Left forelimb (tissue), 1 donor: ENCODE results near the gene MSH6.
A peak's percentile ranks its signal among the peaks of the same experiment; 100 is the strongest.

Source experiments
- DNase-seq: peaks from one replicate; pipeline ENCODE4 v3.0.0-alpha.2; 2018; ENCODE audit warnings: low spot score

MSH6 gene, protein sequence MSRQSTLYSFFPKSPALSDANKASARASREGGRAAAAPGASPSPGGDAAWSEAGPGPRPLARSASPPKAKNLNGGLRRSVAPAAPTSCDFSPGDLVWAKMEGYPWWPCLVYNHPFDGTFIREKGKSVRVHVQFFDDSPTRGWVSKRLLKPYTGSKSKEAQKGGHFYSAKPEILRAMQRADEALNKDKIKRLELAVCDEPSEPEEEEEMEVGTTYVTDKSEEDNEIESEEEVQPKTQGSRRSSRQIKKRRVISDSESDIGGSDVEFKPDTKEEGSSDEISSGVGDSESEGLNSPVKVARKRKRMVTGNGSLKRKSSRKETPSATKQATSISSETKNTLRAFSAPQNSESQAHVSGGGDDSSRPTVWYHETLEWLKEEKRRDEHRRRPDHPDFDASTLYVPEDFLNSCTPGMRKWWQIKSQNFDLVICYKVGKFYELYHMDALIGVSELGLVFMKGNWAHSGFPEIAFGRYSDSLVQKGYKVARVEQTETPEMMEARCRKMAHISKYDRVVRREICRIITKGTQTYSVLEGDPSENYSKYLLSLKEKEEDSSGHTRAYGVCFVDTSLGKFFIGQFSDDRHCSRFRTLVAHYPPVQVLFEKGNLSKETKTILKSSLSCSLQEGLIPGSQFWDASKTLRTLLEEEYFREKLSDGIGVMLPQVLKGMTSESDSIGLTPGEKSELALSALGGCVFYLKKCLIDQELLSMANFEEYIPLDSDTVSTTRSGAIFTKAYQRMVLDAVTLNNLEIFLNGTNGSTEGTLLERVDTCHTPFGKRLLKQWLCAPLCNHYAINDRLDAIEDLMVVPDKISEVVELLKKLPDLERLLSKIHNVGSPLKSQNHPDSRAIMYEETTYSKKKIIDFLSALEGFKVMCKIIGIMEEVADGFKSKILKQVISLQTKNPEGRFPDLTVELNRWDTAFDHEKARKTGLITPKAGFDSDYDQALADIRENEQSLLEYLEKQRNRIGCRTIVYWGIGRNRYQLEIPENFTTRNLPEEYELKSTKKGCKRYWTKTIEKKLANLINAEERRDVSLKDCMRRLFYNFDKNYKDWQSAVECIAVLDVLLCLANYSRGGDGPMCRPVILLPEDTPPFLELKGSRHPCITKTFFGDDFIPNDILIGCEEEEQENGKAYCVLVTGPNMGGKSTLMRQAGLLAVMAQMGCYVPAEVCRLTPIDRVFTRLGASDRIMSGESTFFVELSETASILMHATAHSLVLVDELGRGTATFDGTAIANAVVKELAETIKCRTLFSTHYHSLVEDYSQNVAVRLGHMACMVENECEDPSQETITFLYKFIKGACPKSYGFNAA (N-terminal part only)

DNA sequence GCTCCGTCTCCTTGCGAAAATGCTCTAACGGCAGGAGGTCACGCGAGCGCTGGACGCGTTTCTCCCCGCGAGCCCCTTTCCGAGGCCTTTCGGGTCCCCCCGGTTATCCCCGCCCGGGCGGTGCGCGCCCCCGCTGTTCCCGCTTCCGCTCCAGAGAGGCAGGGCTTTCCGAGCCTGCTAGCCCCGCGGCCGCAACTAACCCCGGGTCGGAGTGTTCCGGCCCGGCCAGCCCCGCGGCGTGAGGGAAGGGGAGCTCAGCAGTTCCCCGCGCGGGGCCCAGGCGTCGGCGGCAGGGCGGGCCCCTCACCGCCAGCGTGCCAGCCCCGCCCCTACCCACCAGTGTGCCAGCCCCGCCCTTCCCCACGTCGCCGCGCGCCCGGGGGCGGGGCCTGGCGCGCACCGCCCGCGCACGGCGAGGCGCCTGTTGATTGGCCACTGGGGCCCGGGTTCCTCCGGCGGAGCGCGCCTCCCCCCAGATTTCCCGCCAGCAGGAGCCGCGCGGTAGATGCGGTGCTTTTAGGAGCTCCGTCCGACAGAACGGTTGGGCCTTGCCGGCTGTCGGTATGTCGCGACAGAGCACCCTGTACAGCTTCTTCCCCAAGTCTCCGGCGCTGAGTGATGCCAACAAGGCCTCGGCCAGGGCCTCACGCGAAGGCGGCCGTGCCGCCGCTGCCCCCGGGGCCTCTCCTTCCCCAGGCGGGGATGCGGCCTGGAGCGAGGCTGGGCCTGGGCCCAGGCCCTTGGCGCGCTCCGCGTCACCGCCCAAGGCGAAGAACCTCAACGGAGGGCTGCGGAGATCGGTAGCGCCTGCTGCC lies at the start of gene MSH6:
Gene MSH6, plus strand, starts transcription at position 475 of the 815 bp plus-strand sequence. Its CDS starts 89 bp downstream, at position 564.
- peak; percentile 93 for DNase-seq

DNA sequence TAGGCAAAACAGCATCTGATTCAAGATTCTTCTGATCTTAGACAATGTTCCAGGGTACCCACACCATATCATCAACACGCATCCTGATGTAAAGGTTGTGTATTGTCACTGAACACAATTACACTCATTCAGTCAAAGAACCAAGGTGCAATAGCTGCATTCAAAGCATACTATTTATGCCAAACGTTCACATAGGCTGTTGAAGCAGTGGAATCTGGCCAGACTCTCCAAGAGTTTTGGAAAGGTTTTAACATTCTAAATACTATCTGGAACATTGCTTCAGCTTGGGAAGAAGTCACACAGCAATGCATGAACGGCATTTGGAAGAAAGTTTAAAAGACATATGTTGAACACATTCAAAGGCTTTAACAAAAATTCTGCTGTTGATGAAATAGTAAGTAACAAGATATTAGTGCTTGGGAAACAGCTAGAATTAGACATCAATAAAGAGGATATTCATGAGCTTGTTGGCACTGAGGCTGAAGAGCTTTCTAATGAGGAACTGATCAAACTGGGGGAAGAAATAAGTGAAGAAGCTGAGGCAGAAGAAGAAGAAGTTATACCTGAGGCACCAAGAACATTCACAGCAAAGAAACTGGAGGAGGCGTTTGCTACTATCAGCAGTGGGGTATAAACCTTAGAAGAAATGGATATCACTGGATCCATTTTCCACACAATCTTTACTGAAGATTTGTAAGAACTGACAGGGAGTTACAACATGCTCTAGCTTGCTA lies 47.6 kb upstream of the MSH6 start:
- no peak for DNase-seq

DNA sequence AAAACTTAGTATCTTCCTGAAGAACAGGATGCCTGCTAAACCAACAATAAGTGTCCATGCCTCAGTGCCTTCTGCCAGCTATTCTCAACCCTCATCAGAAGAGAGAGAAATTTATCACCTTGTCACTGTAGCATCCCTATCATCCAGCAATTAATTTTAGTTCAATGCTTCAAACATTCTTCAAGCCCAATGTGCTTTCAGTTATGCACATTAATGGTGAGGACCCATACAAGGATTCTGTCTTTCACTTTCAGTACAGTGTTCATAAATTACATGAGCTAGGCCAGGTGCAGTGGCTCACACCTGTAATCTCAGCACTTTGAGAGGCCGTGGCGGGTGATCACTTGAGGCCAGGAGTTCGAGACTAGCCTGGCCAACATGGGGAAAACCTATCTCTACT lies 47.0 kb upstream of the MSH6 start:
- DNase-seq = no peak

DNA sequence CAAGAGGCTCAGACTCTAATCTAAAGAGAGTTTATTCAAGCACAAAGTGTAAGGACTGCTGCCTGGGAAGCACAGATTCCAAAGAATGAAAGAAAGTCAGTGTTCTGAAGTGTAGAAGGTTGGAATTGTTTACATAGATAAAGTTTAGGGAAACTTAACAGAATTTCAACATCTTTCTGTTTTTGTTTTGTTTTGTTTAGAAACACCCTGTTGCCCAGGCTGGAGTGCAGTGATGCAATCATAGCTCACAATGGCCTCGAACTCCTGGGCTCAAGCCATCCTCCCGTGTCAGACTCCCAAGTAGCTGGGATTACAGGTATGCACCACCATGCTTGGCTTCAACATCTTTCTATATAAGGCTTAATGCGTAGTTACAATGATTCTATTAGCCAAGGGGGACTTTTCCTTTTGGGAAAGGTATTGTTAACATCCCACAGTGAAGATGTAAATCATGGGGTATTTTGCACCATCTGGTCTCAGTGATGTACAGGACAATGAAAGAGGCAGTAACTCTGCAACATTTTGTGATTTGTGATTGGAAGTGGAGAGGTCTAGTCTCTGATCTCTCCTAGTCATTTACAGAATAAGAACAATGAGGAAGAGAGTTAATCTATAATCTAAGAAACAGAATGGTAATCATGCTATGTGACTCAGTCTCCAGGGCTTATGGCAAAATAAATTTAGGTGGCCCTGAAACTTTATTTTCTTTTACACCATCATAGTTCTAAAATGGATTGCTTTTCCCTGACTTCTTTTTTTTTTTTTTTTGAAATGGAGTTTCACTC lies 45.6 kb upstream of the MSH6 start:
- no peak for DNase-seq

DNA sequence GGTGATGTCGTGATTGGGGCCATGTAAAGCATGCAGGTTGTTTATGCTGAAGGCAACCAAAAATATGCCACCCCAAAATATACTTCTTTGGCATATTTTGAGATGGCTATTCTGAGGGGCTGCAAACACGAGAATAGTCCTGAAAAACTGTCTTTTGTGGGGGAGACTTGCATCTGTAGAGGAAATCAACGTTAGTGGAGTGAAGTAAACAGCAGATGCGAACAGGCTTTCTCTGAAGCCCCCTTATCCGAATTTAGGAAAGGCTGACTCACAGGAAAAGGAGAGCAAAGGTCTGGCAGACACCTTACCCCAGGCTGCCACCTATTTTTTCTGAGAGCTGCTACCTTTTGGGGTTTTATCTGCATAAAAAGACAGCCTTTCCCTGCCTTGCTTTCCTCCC lies 44.6 kb upstream of the MSH6 start:
- DNase-seq = no peak

DNA sequence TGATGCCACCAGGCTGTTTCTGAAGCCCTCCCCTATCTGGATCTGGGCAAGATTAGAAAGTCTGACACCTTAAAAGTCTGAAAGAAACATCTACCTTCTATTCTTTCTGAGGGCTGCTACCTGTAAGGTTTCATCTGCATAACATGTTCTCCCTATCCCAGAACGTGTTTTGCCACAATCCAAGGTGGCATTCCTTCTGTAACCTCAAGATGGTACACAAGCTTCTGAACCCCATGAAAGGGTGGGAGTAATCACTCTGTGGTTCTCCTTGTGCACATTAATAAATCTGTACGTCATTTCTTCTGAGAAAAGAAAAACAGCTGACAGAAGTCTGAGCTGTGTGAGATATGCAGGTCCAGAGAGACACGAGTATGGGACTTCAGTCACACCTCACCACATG lies 41.8 kb upstream of the MSH6 start:
- DNase-seq = no peak

DNA sequence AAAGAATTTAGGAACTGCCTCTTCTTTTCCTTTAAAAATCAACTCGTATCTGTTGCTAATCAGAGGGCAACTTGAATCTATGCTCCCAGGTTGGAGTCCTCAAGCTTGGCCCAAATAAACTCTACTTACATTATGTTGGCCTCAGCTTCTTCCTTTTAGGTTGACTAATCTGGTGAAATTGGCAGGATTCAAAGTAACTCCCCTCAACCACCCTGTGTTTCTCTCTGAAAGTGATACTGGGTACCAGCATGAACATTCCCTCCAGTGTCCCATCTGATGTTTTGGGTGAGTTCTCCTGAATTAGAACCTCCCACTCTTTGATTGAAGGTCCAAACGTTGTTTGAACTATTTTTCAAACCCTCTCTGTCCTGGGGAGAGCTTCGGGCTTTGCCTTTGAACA lies 41.3 kb upstream of the MSH6 start:
- DNase-seq = no peak

DNA sequence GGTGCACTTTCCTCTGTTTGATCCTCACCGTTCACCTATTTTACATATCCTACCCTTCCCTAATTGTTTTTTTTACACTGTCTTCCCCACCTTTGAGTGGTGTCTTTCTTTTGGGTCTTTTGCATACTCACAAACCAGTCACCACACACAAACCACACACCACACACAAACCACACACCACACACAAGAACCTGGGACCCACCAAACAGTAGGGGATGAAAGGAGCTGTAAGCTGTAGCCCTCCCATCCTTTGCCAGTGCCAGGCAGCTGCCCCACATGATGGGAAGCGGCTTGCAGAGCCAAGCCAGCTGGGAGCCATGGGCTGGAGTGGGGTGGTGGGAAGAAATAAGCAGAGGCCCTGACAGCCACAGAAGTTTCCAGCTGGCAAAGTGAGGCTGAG lies 38.9 kb upstream of the MSH6 start:
- DNase-seq = no peak

DNA sequence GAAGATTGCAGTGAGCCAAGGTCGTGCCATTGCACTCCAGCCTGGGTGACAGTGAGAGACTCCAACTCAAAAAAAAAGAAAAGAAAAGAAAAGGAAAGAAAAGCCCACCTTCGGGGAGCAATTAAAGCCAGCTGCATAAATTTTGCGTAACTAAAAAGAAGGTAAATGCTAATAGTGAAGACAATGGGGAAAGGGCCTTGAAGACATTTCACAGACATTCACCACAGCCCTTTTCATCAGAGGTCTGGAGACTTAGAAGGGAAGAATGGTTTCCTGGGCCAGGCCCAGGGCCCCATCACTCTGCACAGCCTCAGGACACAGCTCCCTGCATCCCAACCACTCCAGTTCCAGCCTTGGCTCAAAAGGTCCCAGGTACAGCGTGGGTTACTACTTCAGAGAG lies 35.1 kb upstream of the MSH6 start:
- DNase-seq = no peak

DNA sequence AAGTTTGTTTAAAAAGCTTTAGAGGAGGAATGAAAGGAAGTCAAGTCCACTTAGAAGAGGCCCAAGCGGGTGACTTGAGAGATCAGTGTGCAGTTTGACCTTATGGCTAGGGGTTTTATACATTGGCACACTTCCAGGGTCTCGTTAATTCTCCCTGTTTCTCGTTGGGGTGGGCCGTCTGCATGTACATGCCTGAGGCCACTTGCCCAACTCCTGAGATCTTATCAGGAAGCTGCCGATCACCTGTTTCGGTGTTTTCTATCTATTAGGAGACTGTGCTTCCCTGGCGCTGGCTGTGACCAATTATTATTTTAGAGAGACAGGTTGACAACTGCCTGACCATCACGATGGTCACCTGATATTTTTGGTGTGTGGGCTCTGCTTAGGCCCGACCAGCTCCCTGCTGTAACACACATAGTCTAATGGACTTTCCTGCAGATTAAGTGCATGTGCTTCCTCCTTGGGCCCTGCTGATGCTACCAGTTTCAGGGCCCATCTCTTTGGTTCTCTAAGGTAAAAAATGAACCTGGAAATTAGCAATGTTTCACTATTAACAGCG lies 31.0 kb upstream of the MSH6 start:
- DNase-seq = no peak

DNA sequence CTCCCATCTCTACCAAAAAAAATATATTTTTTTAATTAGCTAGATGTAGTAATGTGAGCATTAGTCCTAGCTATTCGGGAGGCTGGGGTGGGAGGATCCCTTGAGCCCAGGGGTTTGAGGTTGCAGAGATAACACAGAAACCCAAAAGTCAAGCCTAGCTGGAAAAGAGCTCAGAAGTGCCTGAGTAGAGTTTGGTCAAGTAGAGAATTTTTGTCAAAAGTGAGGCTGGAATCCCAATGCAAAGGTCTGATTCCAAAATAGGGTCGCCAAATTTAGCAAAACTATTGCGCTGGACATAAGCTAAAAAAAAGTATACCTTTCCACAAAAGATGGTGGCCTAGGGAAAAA lies 15.5 kb upstream of the MSH6 start:
- no peak for DNase-seq

DNA sequence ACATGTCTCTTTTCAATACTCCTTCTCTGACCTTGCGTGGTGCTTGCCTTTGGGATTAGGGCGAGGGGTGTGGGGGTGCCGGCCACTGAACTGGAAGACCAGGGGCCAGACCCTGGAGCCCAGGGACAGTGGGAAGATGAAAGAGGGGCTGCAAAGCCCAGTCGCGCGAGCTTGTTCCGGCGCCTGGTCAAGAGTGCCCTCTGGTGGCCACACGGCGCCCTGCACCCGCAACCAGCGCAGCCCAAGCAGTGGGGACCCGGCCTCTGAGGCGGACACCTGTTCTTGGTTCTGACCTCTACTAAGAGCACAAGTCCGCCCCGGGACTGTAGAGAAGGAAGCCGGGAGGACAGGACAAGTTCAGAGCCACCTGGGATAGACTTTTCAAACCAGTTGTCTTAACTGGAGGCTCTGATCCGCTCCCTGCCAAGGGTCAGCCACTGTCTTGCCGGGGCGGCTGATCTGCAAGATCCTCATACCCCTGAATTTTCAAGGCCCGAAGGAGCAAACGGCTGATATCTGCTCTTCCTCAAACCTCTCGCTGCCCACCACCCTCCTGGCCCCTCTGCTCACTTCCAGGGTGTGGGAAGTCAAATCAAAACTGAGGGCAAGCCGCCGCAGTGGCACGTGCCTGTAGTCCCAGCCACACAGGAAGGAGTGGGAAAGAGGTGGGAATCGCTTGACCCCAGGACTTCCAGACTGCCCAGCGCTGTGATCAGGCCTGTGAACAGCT lies 14.9 kb upstream of the MSH6 start:
- DNase-seq = peak; percentile 82

DNA sequence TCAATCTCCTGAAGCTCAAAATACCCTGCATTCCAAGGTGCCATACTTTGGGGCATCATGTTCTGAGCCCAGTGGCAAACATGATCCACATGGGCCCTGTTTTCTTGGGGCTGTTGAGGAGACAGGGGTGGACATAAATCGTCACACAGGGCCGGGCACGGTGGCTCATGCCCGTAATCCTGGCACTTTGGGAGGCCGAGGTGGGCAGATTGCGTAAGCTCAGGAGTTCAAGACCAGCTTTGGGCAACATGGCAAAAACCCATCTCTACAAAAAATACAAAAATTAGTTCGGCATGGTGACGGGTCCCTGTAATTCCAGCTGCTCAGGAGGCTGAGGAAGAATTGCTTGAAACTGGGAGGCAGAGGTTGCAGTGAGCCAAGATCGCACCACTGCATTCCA lies 13.6 kb upstream of the MSH6 start:
- DNase-seq = no peak

DNA sequence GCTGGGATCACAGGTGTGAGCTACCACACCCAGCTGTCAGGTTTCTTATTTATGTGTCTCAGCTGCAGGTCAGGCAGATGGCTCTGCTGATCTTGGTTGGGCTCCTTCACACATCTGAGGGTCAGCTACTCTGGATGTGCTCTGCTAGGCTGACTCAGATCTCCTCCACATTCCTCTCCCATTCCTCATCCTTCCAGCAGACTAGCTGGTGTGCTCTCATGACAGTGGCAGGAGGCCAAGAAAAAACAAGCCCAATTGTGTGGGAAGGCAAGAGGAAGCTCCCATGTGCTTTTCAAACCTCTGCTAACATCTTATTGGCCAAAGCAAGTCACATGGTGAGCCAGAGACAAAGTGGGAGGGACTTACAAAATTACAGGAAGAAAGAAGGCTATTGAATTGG lies 11.7 kb upstream of the MSH6 start:
- DNase-seq = no peak

DNA sequence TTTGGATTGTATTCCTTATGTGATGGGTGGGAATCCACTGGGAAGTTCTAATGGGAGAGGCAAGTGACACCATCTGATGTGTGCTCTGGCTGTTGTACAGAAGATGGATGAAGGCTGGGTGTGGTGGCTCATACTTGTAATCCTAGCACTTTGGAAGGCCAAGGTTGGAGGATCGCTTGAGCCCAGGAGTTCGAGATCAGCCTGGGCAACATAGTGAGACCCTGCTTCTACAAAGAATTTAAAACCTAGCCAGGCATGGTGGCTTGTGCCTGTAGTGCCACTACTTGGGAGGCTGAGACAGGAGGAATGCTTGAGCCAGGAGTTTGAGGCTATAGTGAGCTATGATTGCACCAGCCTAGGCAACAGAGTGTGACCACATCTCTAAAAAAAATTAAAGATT lies 10.6 kb upstream of the MSH6 start:
- DNase-seq = no peak

DNA sequence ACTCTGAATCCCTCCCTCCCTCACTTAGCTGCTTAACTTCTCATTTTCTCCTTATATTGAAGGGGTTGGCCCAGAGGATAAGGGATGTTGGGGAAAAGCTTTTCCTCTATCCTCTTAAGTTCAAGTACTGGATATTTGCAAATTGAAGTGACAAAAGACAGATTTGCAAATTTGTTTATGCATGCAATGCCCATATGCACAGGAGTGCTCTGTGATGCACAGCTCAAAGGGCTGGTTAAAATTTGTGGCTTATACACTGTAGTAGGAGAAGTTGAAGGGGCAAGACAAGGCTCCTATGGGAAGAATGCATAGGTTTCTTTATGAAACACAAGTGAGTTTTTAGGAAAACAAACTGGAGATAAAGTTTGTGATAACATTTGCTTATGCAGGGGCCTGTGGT lies 8.4 kb upstream of the MSH6 start:
- no peak for DNase-seq

DNA sequence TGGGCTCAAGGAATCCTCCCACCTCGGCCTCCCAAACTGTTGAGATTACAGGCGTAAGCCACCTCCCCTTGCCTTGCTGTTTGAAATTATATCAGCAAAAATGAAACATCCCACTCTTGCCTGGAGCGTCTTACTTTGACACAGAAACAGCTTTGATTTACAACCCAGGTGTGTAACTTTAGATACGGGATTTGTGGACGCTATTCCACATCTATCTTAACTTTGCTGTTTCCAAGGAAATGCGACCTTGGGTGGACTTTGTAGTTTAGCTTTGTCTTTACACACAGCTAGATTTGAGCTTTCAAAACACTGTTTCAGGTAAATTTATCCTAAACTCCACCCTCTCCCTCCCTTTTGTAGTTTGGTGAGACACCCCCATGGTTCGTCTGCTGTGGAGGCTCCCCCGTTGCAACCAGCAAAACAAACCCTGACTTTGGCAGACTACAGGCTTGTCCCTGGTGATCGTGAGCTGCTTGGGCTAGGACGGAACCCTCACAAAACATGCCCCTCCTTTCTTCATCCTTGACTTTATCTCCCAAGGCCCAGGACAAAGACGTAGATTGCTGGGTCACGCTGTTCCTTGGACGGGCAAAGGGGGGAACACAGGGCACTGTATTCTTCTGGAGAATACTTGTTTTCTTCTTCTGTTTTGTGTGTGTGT lies 5.5 kb upstream of the MSH6 start:
- DNase-seq = no peak

DNA sequence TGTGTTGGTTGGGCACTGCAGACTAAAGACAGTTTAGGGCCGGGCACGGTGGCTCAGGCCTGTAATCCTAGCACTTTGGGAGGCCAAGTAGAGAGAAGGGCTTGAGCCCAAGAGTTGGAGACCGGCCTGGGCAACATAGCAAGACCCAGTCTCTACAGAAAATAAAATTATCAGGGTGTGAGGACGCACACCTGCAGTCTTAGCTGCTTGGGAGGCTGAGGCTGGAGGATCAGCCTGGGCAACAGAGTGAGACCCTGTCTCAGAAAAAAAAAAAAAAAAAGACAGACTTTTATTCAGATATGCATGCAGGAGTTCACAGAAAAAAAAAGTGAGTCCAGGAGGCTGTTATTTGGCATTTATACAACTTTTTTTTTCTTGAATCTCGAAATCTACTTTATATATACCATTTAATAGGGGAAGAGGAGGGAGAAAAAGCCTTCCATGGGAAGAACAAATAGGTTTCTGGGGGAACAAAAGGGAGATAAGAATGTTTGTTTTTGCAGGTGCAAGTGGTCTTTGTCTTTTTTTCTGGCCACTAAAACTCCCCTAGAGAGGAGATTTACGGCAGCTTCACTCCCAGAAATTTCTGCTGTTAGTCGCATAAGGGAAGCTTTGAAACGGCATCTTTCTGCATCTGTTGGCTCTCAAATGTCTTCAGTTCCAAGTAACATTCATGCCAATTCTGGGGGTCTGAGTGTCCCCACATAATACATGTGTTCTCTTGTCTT lies 4.1 kb upstream of the MSH6 start:
- DNase-seq = no peak
